Hepatocyte (in vitro differentiated cells): ENCODE measurements around the gene SP9. TPM values are rescaled to one million over a fixed set of nuclear protein-coding genes. Genes with fewer than 3 reads are reported as not detected.

Source experiments
- DNase-seq: peaks from one replicate; pipeline ENCODE4 v3.0.0-alpha.2; 2016; ENCODE audit warnings: low spot score
- H2AFZ ChIP-seq: fragments of 200-600 bp; sonication (generic); 2 replicates; pipeline ENCODE4 v1.6.0; 2016; ENCODE audit warnings: antibody characterized with exemption, mild to moderate bottlenecking
- H3K27ac ChIP-seq: fragments of 200-600 bp; sonication (generic); 2 replicates; pipeline ENCODE4 v1.5.1; 2016; ENCODE audit warnings: mild to moderate bottlenecking
- H3K27me3 ChIP-seq: fragments of 200-600 bp; sonication (generic); 2 replicates; pipeline ENCODE4 v1.6.1; 2016
- H3K36me3 ChIP-seq: fragments of 200-600 bp; sonication (generic); replicated peaks from 2 replicates; pipeline ENCODE4 v1.5.1; 2016; ENCODE audit warnings: low read depth; ENCODE audit not compliant: insufficient read depth
- H3K4me1 ChIP-seq: fragments of 200-600 bp; sonication (generic); 2 replicates; pipeline ENCODE4 v1.5.1; 2016; ENCODE audit warnings: mild to moderate bottlenecking, moderate library complexity; ENCODE audit not compliant: insufficient read depth
- H3K4me2 ChIP-seq: fragments of 200-600 bp; sonication (generic); 2 replicates; pipeline ENCODE4 v1.6.0; 2016
- H3K4me3 ChIP-seq: fragments of 200-600 bp; sonication (generic); 2 replicates; pipeline ENCODE4 v1.5.1; 2016; ENCODE audit warnings: mild to moderate bottlenecking
- H3K79me2 ChIP-seq: fragments of 200-600 bp; sonication (generic); 2 replicates; pipeline ENCODE4 v1.6.0; 2017; ENCODE audit warnings: mild to moderate bottlenecking
- H3K9me2 ChIP-seq: fragments of 200-600 bp; sonication (generic); replicated peaks from 2 replicates; pipeline ENCODE4 v1.6.0; 2017; ENCODE audit warnings: mild to moderate bottlenecking; ENCODE audit not compliant: insufficient read depth
- H3K9me3 ChIP-seq: fragments of 200-600 bp; sonication (generic); 2 replicates; pipeline ENCODE4 v1.5.1; 2016; ENCODE audit warnings: low read depth, mild to moderate bottlenecking
- H4K20me1 ChIP-seq: fragments of 200-600 bp; sonication (generic); 2 replicates; pipeline ENCODE4 v1.6.0; 2016; ENCODE audit warnings: mild to moderate bottlenecking; ENCODE audit not compliant: insufficient read depth, poor library complexity, severe bottlenecking
- CTCF ChIP-seq: fragments of 200-600 bp; sonication (generic); IDR thresholded peaks from 2 replicates; pipeline ENCODE4 v1.5.1; 2016; ENCODE audit warnings: antibody characterized with exemption, mild to moderate bottlenecking; ENCODE audit not compliant: poor library complexity
- EZH2 ChIP-seq: fragments of 200-600 bp; sonication (generic); IDR thresholded peaks from 2 replicates; pipeline ENCODE4 v1.6.1; 2016; ENCODE audit warnings: antibody characterized with exemption, mild to moderate bottlenecking, borderline replicate concordance
- EZH2phosphoT487 ChIP-seq: fragments of 200-600 bp; sonication (generic); IDR thresholded peaks from one replicate; pipeline ENCODE4 v1.6.1; 2018; ENCODE audit warnings: antibody characterized with exemption, mild to moderate bottlenecking, low read depth, moderate library complexity; ENCODE audit not compliant: unreplicated experiment, severe bottlenecking
- WGBS: methylation state at CpG from one replicate; pipeline ENCODE4 v1.1.6; 2016; ENCODE audit warnings: low lambda C conversion rate; ENCODE audit errors: missing lambda C conversion rate; 5-methylcytosine and 5-hydroxymethylcytosine counted together
- polyA plus RNA-seq: library from polyadenylated mRNA; unstranded; fragments of >200 nt; fragmentation: Nextera tagmentation; extraction: Ambion mirVana; gene quantifications from 2 replicates; pipeline ENCODE4 v1.2.1, GENCODE V29; 2016
- total RNA-seq: library from RNA; depleted of rRNA; stranded (reverse); fragments of >200 nt; gene quantifications from 2 replicates; pipeline ENCODE4 v1.2.3, GENCODE V29; 2014

The SP9 gene
- total and polyA plus RNA-seq, 2 experiments from 2014 or later = 0.29 TPM; not detected in 1

- 42% methylated on average over 2 of the region's 2 CpGs for WGBS
- TF ChIP-seq EZH2phosphoT487 (no peak), CTCF (no peak), EZH2 (no peak)
These were observed 10.2 kb upstream of the SP9 start for GRCh38 chr2:174324530-174324929.

GRCh38 chr2:174325373-174326160, 9.2 kb upstream of the SP9 start:
- WGBS = 24% methylated on average over 30 of the region's 30 CpGs
- no peak for DNase-seq
- no peaks in the 10 kb centered on the region for H4K20me1 ChIP-seq
- no peaks in the 10 kb centered on the region for H3K9me3 ChIP-seq
- peak overlapping the region; percentile 96 for H3K4me2 ChIP-seq
- no peaks in the 10 kb centered on the region for H3K79me2 ChIP-seq
- H3K9me2 ChIP-seq = no peaks in the 10 kb centered on the region
- peak overlapping the region; percentile 81 for H3K4me3 ChIP-seq
- peak overlapping the region; percentile 84 for H2AFZ ChIP-seq
- TF ChIP-seq EZH2 (peak; percentile 30), EZH2phosphoT487 (no peak)
- peaks cover 24% of the 10 kb centered on the region for H3K4me1 ChIP-seq
- H3K27me3 ChIP-seq = peaks cover 62% of the 10 kb centered on the region
- H3K27ac ChIP-seq = no peak overlapping the region
- H3K36me3 ChIP-seq = no peaks in the 10 kb centered on the region

More at GRCh38 chr2:174324530-174324929, 10.2 kb upstream of the SP9 start:
- H3K9me2 ChIP-seq = no peaks in the 10 kb centered on the region
- DNase-seq = no peak
- no peak overlapping the region for H3K4me3 ChIP-seq
- H3K36me3 ChIP-seq = no peaks in the 10 kb centered on the region
- no peaks in the 10 kb centered on the region for H3K9me3 ChIP-seq
- peaks cover 60% of the 10 kb centered on the region for H3K27me3 ChIP-seq
- H2AFZ ChIP-seq = no peak overlapping the region
- no peaks in the 10 kb centered on the region for H4K20me1 ChIP-seq
- no peak overlapping the region for H3K27ac ChIP-seq
- no peak overlapping the region for H3K4me2 ChIP-seq
- H3K4me1 ChIP-seq = peaks cover 24% of the 10 kb centered on the region
- no peaks in the 10 kb centered on the region for H3K79me2 ChIP-seq

GRCh38 chr2:174326161-174327020, 8.4 kb upstream of the SP9 start:
- Histone ChIP-seq H3K4me1 (peaks cover 24% of the 10 kb centered on the region), H3K9me2 (no peaks in the 10 kb centered on the region), H3K27ac (no peak overlapping the region), H3K4me2 (peak overlapping the region; percentile 96), H3K36me3 (no peaks in the 10 kb centered on the region), H3K4me3 (peak overlapping the region; percentile 81), H3K27me3 (peaks cover 70% of the 10 kb centered on the region), H3K9me3 (no peaks in the 10 kb centered on the region), H3K79me2 (no peaks in the 10 kb centered on the region), H4K20me1 (no peaks in the 10 kb centered on the region), H2AFZ (peak overlapping the region; percentile 84)
- no peak for DNase-seq
- WGBS = under 1% methylated on average over 50 of the region's 63 CpGs
- TF ChIP-seq CTCF = no peak
- no peak for TF ChIP-seq EZH2phosphoT487
- TF ChIP-seq EZH2 = peak; percentile 85
